HepG2 (cell line): ENCODE data around the gene H6PD.

ENCODE experiments used
- CBX2 ChIP-seq, 2 experiments: fragments of 200-600 bp in 1 of 2; sonication (generic); formaldehyde crosslinking in 1 of 2; IDR thresholded peaks; 2 replicates each; pipeline versions ENCODE4 v1.7.0 to v1.8.1; 2018 to 2022; ENCODE audit warnings: low read depth in 2 of 2, low read length in 1 of 2, mild to moderate bottlenecking in 1 of 2, missing genetic modification reagents in 1 of 2
- FOSL1 ChIP-seq: sonication (generic); formaldehyde crosslinking; IDR thresholded peaks from 2 replicates; pipeline ENCODE4 v1.9.0; 2021; ENCODE audit warnings: missing genetic modification reagents, borderline replicate concordance
- FOXA1 ChIP-seq, 2 experiments: fragments of 450-650 bp in 1 of 2; sonication (generic) in 1 of 2; formaldehyde crosslinking in 1 of 2; IDR thresholded peaks; 2 replicates each; pipeline versions ENCODE4 v1.4.0 to v1.6.1; 2016 to 2020; ENCODE audit warnings: missing genetic modification reagents in 1 of 2
- KLF16 ChIP-seq, 2 experiments: sonication (generic) in 1 of 2; formaldehyde crosslinking in 1 of 2; IDR thresholded peaks; 2 replicates each; pipeline versions ENCODE4 v1.6.1 to v1.8.0; 2016 to 2023; ENCODE audit warnings: missing genetic modification reagents in 2 of 2, missing compliant biosample characterization in 1 of 2
- SRSF1 ChIP-seq: fragments of 200-400 bp; formaldehyde crosslinking; optimal IDR thresholded peaks from 2 replicates; pipeline ENCODE3; 2017; ENCODE audit warnings: mild to moderate bottlenecking, low read depth, low read length, moderate library complexity
- TCF12 ChIP-seq, 2 experiments: fragments of 450-650 bp in 1 of 2; sonication (generic) in 1 of 2; formaldehyde crosslinking in 1 of 2; IDR thresholded peaks; 2 replicates each; pipeline versions ENCODE4 v1.6.1 to v1.8.0; 2017 to 2022; ENCODE audit warnings: antibody characterized with exemption in 1 of 2, mild to moderate bottlenecking in 1 of 2, missing genetic modification reagents in 1 of 2, moderate library complexity in 1 of 2
- TRIM24 ChIP-seq: sonication (generic); formaldehyde crosslinking; IDR thresholded peaks from 2 replicates; pipeline ENCODE4 v1.8.0; 2022; ENCODE audit warnings: mild to moderate bottlenecking, missing genetic modification reagents
- ZNF558 ChIP-seq: sonication (generic); formaldehyde crosslinking; IDR thresholded peaks from 2 replicates; pipeline ENCODE4 v1.9.0; 2022; ENCODE audit warnings: mild to moderate bottlenecking, missing genetic modification reagents, borderline replicate concordance
- TF ChIP-seq, protein P1 (sequence below): sonication (generic); formaldehyde crosslinking; IDR thresholded peaks from 2 replicates; pipeline ENCODE4 v1.4.0; 2020; ENCODE audit warnings: missing genetic modification reagents
- TF ChIP-seq, protein P2 (sequence below): sonication (generic); formaldehyde crosslinking; IDR thresholded peaks from 2 replicates; pipeline ENCODE4 v1.5.0; 2020; ENCODE audit warnings: mild to moderate bottlenecking, missing genetic modification reagents, moderate library complexity
- TF ChIP-seq, protein P3 (sequence below): sonication (generic); formaldehyde crosslinking; IDR thresholded peaks from 2 replicates; pipeline ENCODE4 v1.5.0; 2020; ENCODE audit warnings: mild to moderate bottlenecking, missing genetic modification reagents, borderline replicate concordance

DNA sequence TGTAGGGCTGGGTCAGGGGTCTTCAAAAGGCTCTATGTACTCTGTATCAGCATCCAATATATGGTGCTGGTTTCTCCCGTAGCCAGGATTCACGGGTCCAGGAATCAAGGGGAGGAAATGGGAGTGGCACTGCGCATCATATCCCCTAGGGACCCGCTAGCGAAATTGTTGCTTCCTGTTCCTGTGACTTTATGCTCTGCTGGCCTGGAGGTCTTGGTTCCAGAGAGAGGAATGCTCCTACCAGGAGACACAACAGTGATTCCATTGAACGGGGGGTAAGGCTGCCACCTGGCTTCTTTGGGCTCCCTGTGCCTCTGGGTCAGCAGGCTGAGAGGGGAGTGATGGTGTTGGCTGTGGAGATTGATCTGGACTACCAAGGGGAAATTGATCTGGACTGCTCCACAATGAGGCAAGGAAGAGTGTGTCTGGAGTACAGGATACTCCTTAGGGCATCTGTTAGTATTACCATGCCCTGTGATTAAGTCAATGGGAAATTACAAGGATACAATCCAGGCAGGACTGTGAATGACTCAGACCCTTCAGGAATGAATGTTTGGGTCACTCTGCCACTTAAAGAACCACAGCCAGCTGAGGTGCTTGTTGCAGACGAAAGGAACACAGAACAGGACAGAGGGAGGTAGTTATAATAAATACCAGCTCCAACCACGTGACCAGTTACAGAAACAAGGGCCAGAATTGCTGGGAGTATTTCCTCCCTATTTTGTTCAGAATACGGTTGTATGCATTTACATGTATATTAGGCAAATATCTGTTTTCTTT is 68.4 kb downstream of the H6PD start:
- no peak for TF ChIP-seq ZNF558 (CRISPR knock-in tag)
- TF ChIP-seq, protein P1, sequence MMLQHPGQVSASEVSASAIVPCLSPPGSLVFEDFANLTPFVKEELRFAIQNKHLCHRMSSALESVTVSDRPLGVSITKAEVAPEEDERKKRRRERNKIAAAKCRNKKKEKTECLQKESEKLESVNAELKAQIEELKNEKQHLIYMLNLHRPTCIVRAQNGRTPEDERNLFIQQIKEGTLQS (CRISPR knock-in tag): no peak
- no peak for TF ChIP-seq FOXA1 (IDR thresholded peaks at IDR 0.05)
- no peak for TF ChIP-seq FOXA1 (CRISPR knock-in tag; IDR thresholded peaks at IDR 0.05)
- no peak for TF ChIP-seq FOSL1
- TF ChIP-seq, protein P2, sequence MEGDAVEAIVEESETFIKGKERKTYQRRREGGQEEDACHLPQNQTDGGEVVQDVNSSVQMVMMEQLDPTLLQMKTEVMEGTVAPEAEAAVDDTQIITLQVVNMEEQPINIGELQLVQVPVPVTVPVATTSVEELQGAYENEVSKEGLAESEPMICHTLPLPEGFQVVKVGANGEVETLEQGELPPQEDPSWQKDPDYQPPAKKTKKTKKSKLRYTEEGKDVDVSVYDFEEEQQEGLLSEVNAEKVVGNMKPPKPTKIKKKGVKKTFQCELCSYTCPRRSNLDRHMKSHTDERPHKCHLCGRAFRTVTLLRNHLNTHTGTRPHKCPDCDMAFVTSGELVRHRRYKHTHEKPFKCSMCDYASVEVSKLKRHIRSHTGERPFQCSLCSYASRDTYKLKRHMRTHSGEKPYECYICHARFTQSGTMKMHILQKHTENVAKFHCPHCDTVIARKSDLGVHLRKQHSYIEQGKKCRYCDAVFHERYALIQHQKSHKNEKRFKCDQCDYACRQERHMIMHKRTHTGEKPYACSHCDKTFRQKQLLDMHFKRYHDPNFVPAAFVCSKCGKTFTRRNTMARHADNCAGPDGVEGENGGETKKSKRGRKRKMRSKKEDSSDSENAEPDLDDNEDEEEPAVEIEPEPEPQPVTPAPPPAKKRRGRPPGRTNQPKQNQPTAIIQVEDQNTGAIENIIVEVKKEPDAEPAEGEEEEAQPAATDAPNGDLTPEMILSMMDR: no peak
- TF ChIP-seq KLF16 (CRISPR knock-in tag; IDR thresholded peaks at IDR 0.05): no peak
- TF ChIP-seq, protein P3, sequence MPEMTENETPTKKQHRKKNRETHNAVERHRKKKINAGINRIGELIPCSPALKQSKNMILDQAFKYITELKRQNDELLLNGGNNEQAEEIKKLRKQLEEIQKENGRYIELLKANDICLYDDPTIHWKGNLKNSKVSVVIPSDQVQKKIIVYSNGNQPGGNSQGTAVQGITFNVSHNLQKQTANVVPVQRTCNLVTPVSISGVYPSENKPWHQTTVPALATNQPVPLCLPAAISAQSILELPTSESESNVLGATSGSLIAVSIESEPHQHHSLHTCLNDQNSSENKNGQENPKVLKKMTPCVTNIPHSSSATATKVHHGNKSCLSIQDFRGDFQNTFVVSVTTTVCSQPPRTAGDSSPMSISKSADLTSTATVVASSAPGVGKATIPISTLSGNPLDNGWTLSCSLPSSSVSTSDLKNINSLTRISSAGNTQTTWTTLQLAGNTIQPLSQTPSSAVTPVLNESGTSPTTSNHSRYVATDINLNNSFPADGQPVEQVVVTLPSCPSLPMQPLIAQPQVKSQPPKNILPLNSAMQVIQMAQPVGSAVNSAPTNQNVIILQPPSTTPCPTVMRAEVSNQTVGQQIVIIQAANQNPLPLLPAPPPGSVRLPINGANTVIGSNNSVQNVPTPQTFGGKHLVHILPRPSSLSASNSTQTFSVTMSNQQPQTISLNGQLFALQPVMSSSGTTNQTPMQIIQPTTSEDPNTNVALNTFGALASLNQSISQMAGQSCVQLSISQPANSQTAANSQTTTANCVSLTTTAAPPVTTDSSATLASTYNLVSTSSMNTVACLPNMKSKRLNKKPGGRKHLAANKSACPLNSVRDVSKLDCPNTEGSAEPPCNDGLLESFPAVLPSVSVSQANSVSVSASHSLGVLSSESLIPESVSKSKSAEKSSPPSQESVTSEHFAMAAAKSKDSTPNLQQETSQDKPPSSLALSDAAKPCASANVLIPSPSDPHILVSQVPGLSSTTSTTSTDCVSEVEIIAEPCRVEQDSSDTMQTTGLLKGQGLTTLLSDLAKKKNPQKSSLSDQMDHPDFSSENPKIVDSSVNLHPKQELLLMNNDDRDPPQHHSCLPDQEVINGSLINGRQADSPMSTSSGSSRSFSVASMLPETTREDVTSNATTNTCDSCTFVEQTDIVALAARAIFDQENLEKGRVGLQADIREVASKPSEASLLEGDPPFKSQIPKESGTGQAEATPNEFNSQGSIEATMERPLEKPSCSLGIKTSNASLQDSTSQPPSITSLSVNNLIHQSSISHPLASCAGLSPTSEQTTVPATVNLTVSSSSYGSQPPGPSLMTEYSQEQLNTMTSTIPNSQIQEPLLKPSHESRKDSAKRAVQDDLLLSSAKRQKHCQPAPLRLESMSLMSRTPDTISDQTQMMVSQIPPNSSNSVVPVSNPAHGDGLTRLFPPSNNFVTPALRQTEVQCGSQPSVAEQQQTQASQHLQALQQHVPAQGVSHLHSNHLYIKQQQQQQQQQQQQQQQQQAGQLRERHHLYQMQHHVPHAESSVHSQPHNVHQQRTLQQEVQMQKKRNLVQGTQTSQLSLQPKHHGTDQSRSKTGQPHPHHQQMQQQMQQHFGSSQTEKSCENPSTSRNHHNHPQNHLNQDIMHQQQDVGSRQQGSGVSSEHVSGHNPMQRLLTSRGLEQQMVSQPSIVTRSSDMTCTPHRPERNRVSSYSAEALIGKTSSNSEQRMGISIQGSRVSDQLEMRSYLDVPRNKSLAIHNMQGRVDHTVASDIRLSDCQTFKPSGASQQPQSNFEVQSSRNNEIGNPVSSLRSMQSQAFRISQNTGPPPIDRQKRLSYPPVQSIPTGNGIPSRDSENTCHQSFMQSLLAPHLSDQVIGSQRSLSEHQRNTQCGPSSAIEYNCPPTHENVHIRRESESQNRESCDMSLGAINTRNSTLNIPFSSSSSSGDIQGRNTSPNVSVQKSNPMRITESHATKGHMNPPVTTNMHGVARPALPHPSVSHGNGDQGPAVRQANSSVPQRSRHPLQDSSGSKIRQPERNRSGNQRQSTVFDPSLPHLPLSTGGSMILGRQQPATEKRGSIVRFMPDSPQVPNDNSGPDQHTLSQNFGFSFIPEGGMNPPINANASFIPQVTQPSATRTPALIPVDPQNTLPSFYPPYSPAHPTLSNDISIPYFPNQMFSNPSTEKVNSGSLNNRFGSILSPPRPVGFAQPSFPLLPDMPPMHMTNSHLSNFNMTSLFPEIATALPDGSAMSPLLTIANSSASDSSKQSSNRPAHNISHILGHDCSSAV (CRISPR knock-in tag): no peak
- no peak for TF ChIP-seq CBX2 (IDR thresholded peaks at IDR 0.05; ENCODE audit: low read depth, low read length)
- TF ChIP-seq CBX2 (CRISPR knock-in tag; IDR thresholded peaks at IDR 0.05; ENCODE audit: low read depth): no peak
- no peak for TF ChIP-seq TRIM24
- no peak for TF ChIP-seq SRSF1
- no peak for TF ChIP-seq TCF12 (IDR thresholded peaks at IDR 0.05)
- TF ChIP-seq TCF12 (CRISPR knock-in tag; IDR thresholded peaks at IDR 0.05): no peak
